IPS-NIHi7 (cell line): ENCODE results near the gene KAZN.

Experiments used
- DNase-seq: peaks from one replicate; pipeline ENCODE4 v3.0.0; 2012; ENCODE audit warnings: mixed read lengths; ENCODE audit errors: extremely low spot score

Gene KAZN

DNA sequence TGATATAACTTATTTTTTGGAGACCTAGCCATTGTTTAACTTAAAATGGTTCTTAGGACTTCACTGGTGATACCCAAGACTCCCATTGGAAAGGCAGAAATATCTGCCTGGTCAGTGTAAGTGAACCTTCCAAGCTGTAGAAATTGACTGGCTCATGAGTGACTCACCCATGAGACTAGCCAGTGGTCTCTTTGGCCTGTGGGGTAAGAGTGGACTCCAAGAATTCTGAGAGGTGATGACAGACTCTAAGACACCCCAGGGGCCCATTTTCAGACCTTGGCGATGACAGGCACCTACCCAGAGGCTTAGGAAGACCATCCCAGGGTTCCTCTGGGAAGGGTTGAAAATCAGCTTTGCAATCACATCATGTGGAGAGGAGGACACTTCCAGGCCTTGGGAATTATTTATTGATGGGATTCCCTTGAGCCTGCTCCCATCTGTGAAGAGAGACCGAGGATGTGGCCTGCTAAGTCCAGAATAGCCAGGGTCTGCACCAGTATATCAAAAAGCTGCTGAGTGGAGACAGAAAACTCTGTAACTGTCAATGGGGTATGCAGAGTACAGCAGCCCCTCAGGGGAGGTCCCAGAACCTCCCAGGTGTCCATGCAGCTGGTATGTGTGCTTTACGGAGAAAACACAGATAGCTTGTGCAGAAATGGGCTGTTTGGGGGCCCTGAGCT is 78.9 kb downstream of the KAZN start:
- no peak for DNase-seq

GRCh38 chr1:14678011-14678638 is 79.6 kb downstream of the KAZN start:
- DNase-seq = no peak

DNA sequence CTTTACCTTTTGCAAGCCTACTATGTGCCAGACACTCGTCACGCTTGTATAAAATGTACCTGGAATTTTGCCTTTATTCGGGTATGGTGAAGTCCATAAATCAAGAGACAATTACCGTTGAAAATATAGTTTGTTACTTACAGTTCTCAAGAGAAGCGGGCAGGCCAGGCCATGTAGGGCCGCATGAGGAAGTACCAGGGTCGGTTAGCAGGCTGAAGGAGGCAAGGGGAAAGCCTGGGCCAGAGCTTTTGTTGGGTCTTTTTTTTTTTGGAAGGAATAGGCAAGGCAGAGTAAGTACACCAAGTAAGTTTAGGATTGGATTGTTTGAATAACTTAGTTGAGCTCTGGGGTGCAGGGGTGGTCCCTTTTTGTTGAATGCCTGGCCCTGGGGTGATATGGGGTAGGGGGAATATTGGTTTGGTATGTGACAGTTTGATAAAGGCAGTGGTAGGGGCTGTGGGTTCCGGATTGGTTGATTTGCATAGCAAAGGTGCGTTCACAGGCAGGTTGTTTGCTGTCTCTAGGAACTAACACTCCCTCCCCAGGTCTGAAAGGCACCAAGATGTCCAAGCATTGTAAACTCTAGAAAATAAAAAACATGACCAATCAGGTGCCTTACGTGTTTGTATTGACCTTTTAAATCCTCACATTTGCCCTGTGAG is 80.7 kb downstream of the KAZN start:
- no peak for DNase-seq

DNA sequence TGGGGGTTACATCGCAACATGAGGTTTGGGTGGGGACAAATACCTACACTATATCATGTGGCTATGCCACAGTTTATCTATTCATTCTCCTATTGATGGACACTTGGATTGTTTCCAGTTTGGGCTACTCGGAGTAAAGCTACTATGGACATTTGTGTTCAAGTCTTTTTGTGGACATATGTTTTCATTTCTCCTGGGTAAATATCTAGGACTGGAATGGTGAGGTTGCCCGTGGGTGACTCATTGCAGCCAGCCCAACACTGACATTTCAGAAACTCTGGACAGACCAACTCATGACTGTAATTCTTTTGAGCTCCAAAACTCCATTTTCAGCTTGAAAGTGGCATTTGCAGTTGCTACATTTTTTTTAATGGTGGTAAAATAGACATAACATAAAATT is 82.7 kb downstream of the KAZN start:
- DNase-seq = no peak

GRCh38 chr1:14682941-14683621 is 84.6 kb downstream of the KAZN start:
- DNase-seq = no peak

DNA sequence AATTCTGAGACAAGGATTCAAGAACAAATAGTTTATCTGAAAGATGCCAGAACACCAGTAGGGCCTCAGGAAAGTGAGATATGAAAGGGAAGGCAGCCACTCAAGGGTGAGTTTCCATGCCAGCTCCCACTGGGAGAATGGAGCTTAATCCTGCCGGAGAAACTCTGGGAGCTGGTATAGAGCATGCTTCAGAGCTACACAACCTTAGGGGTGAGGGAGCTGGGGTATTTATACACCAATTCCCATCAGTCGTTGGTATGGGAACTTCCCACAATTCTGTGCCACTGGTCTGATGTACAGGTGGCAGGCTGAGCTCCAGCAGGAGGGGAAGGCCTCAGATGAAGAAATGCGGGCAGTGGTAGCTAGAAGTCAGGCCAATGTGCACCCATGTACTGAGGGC is 86.6 kb downstream of the KAZN start:
- DNase-seq = no peak

- peak; percentile 27 for DNase-seq
Observed at GRCh38 chr1:14686701-14687100, 88.2 kb downstream of the KAZN start.

GRCh38 chr1:14687147-14687546 is 88.7 kb downstream of the KAZN start:
- no peak for DNase-seq

DNA sequence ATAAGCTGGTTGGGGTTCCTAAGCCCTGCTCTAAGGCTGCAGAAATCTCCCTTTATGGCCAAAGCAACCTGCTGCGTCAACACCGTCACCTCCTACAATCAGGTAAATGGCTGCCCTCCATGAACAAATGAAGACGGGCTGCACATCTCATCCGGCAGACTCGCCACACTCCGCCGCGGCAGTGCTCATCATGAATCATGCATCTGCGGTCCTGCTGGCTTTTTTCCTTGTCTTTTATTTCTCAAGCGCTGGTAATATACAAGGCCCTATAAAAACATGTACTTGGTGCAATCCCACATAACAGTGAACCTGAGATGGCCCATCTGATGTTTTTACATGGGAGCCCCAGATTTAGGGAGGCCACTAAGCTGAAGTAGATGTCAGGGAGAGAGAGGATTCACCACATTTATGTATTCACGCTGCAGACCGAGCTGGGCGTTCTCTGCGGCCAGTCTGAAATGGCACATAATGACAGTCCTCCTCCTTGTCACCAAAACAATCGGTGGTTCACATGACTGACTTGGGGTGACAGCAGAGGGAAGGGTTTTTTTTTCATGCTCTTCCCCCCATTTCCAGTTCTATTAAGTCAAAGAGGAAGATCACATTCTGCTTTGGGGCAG is 91.6 kb downstream of the KAZN start:
- no peak for DNase-seq

DNA sequence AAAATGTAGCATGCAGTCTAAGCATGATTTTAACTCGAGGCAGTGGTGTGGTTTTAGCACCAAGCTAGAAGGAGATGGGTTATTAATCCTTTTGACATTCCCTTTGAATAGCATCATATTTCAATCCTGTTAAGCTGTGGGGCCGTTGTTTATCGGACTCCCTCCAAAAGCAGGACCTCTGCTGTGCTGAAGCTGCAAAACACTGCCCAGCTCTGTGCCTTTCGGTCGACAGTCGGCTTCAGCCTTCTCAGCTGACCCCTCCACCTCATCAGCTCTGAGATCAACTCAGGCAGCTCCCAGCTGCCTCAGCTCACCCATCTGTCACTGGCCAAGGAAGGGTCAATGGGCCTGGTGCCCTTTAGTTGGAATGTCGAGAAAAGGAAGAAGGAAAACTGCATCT is 95.5 kb downstream of the KAZN start:
- DNase-seq = no peak

DNA sequence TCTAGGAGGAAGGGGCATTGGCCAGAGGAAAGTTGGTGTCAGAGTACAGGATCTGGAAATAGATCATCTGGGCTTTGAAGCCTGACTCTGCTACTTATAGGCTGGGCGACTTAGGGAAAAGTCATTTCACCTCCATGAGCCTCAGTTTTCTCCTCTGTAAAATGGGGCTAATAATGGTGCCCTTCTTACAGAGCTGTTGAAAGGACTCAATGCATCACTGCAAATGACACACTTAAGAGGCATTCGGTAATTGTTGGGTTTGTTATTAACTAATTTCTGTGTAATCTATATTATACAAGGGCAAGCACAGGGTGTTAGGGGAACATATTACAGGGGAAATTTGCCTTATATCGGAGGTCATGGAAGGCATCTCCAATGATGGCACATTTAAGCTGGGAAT is 96.1 kb downstream of the KAZN start:
- no peak for DNase-seq

- no peak for DNase-seq
Observed at GRCh38 chr1:14696761-14697160, 98.3 kb downstream of the KAZN start.

DNA sequence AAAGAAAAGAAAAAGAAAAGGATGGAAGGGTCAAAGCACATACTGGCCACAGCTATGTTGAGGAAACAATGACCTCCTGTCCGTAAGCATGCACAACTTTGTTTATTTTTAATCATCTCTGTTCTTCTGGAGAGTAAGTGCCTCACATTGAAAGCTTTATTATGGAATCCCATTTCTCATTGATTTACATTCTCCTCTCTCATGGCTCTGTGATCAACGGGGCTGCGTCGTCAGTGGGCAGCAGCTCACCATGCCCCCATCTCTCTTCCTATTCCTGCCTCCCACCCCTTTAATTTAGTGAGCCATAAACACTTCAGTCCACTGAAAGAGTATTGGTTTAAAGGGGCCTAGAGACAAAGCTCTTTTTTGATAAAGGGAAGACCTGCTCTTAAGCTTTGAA is 98.9 kb downstream of the KAZN start:
- no peak for DNase-seq

DNA sequence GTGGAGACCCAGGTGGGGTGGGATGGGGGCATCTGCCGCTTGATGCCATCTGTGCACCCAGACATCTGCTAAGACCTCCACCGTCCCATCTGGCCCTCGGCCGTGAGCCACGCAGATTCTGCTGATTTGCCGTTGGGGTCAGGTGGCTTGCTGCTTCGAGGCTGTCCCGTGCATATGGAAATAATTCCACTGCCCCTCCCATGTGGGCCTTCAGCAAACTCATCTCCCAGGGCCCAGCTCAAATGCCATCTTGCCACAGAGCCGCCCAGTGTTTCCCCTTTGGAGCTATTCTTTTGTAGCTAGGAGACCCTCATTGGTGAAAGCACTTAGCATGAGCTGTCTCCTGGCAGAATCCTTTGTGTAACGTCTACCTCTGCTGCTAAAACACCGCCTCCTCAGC is 99.8 kb downstream of the KAZN start:
- no peak for DNase-seq

- no peak for DNase-seq
Observed at GRCh38 chr1:14699620-14700019, 101.1 kb downstream of the KAZN start.

DNA sequence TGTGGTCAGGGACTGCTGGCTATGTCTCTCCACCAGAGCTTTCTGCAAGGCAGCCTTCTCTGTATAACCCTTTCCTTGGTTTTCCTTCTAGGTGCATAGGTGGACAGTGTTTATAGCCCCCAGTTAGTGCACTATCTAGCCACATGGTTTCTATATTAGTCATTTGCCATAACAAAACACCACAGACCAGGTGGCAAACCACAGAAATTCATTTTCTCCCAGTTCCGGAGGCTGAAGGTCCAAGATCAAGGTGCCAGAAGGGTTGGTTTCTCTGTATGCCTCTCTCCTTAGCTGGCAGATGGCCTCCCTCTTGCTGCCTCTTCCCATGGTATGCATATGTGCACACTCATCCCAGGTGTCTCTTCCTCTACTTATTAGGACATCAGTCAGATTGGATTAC is 106.4 kb downstream of the KAZN start:
- no peak for DNase-seq

GRCh38 chr1:14705824-14706223 is 107.3 kb downstream of the KAZN start:
- no peak for DNase-seq

- DNase-seq = no peak
Observed at GRCh38 chr1:14706631-14707030, 108.1 kb downstream of the KAZN start.

DNA sequence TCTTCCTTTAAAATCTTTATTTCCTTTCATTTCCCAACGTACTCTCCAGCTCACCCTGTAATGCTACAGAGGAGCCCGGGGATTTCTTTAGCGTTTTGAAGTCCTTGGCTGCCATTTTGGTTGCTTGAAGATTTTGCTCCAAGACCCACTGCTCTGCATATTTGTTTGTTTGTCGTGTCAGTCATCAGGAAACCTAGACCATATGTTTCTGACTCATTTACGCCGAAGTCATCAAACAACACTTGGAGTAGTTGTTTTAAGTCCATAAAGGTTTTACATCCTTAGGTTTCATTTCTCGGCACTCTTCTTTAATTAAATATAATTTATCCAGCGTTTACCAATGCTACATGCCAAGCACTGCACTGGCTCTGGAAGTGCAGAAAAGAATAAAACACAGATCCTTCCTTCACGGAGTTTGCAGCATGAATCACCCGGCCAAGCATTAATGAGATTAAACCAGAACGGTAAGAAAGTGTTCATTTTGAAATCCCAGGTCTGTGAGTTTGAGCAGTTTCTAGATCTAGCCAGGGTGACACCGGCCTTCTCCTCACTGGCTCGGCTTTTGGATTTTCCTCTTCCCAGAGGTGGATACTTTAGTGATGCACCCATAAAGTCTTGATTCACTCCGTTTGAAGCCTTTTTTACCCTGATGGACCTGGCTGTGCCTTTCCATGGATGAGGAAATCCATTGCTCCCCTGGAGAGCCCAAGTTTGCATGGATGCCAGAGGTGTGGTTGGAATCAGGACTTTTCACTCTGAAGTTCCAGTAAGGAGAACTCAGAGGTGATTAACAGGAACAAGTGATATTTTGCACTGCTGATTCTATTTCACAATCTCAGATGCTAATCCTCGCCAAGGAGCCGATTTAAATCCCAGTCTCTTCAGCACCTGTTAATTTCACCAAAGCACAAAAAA is 109.3 kb downstream of the KAZN start:
- DNase-seq = no peak

- no peak for DNase-seq
Observed at GRCh38 chr1:14710331-14710730, 111.8 kb downstream of the KAZN start.

GRCh38 chr1:14712136-14712535 is 113.7 kb downstream of the KAZN start:
- no peak for DNase-seq
